ENCODE results near the gene MOCS3. TPM values are rescaled to one million over a fixed set of nuclear protein-coding genes. Genes with fewer than 3 reads are reported as not detected.

Gene MOCS3
- total and polyA plus RNA-seq, 2 donors (not counting 3 experiments of a cell fraction or from before 2014, with no cell fraction given) = 3.2 to 3.6 TPM

GRCh38 chr20:51002633-51003032 lies 44.0 kb downstream of the MOCS3 start:
- POLR2A ChIA-PET = no interaction called here
- CTCF ChIA-PET = interaction anchor here (0.9 to 2.0 kb wide), 2 partner anchors 12 to 13 kb away, joined by 3 to 10 read pairs; no protein-coding TSS in a partner anchor

More at GRCh38 chr20:51002633-51003032, 44.0 kb downstream of the MOCS3 start:
- Histone ChIP-seq H4K20me1 (replicated peaks; ENCODE audit: control insufficient read depth, extremely low read depth, insufficient read depth, low read length) (no peaks in the 10 kb centered on the region), H3K9me1 (replicated peaks; ENCODE audit: control insufficient read depth, extremely low read depth, insufficient read depth, low read length) (no peaks in the 10 kb centered on the region), H3K4me3 (replicated peaks in 1 of 3; ENCODE audit: insufficient read depth in 1 of 3, low read depth in 1 of 3, low read length in 3 of 3) (no peak overlapping the region), H2AFZ (ENCODE audit: low read depth, low read length) (no peak overlapping the region), H3K4me1 (ENCODE audit: control insufficient read depth, extremely low read depth, insufficient read depth, low read length) (no peaks in the 10 kb centered on the region), H3K79me2 (ENCODE audit: control insufficient read depth, insufficient read depth, low read length) (no peaks in the 10 kb centered on the region), H3K4me2 (ENCODE audit: insufficient read depth, low read length) (no peak overlapping the region), H3K9me3 (replicated peaks; ENCODE audit: control insufficient read depth, insufficient read depth, low read length) (no peaks in the 10 kb centered on the region), H3K27ac (ENCODE audit: insufficient read depth, low read depth, low read length) (no peak overlapping the region), H3K36me3 (ENCODE audit: control insufficient read depth in 2 of 2, extremely low read depth in 1 of 2, insufficient read depth in 2 of 2, low read length in 2 of 2) (no peaks in the 10 kb centered on the region), H3K9ac (replicated peaks; ENCODE audit: extremely low read depth, insufficient read depth, low read length) (no peak overlapping the region), H3K27me3 (ENCODE audit: control insufficient read depth in 2 of 2, insufficient read depth in 2 of 2, low read length in 2 of 2) (peaks cover 0 to 3% of the 10 kb centered on the region in 2 experiments)
- DNase-seq (ENCODE audit: low read depth, low spot score) (no peak), FAIRE-seq (no peak)
- TF ChIP-seq FOS (IDR thresholded peaks at IDR 0.05; ENCODE audit: borderline replicate concordance, insufficient read depth, low read length) (no peak), MYC (IDR thresholded peaks at IDR 0.05; ENCODE audit: low read depth, low read length) (no peak), POLR2A (IDR thresholded peaks at IDR 0.05; ENCODE audit: low read depth, low read length) (no peak), EZH2 (IDR thresholded peaks at IDR 0.05; ENCODE audit: borderline replicate concordance, low read depth, low read length, severe bottlenecking) (no peak), MAX (IDR thresholded peaks at IDR 0.05; ENCODE audit: insufficient read depth, insufficient read length) (no peak), JUN (IDR thresholded peaks at IDR 0.05; ENCODE audit: borderline replicate concordance, insufficient read depth, insufficient read length, low read depth) (no peak), POLR2AphosphoS5 (IDR thresholded peaks at IDR 0.05; ENCODE audit: insufficient read depth, low read depth, low read length) (no peak), CTCF (IDR thresholded peaks at IDR 0.05; ENCODE audit: extremely low read depth in 1 of 2, insufficient read depth in 1 of 2, low read depth in 1 of 2, low read length in 2 of 2) (no peak), GATA2 (IDR thresholded peaks at IDR 0.05; ENCODE audit: insufficient read depth, insufficient read length, low read depth, low read length) (no peak)
- intact Hi-C loops (cut with micrococcal nuclease) = no loop called here
- dilution Hi-C loops (cut with MboI; ENCODE audit: extremely low pct_ligation_motif_present, low sequenced_read_pairs) = no loop called here
- no TSS peak for BruUV-seq (replicated peaks)
